ENCODE results near the gene RAB40A. TPM values are rescaled to one million over a fixed set of nuclear protein-coding genes. Genes with fewer than 3 reads are reported as not detected.

The RAB40A gene
- total and polyA plus RNA-seq, 9 of the 15 experiments (the other 6 are each of a cell fraction or from before 2014, with no cell fraction given), result 0.07 to 0.15 (median 0.10) TPM; not detected in 3

DNA sequence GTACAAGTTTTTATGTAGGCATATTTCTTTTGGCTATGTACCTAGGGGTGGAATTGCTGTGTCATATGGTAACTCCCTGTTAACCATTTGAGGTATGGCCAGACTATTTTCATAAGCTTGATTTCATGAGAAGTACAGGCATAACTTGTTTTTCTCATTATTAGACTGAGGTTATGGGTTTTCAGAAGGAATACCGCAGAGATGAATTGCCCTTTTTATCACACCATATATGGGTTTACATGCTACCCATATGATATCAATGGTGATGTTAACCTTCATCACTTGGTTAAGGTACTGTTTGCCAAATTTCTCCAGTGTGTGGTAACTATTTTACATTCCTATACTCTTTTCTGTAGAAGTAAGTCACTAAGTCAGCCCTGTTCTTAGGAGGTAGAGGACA lies 23.5 kb downstream of the RAB40A start:
- CTCF ChIA-PET (ENCODE audit: low intra/inter-chr PET ratio), result no interaction called here

More for the DNA sequence above, 23.5 kb downstream of the RAB40A start:
- Histone ChIP-seq H3K4me1 (replicated peaks in 1 of 2; ENCODE audit: control insufficient read depth in 2 of 2, insufficient read depth in 2 of 2, low read length in 2 of 2) (no peaks in the 10 kb centered on the region), H3K27ac (ENCODE audit: extremely low read depth, low read depth, low read length) (no peak overlapping the region), H3K27me3 (ENCODE audit: control insufficient read depth in 2 of 2, insufficient read depth in 2 of 2, low read length in 2 of 2) (no peaks in the 10 kb centered on the region), H4K20me1 (replicated peaks; ENCODE audit: control insufficient read depth, insufficient read depth, low read length) (no peaks in the 10 kb centered on the region), H3K4me3 (no peak overlapping the region), H3K36me3 (ENCODE audit: control insufficient read depth, insufficient read depth, low read length) (no peaks in the 10 kb centered on the region), H3K9me1 (ENCODE audit: control insufficient read depth, insufficient read depth, low read length) (no peaks in the 10 kb centered on the region), H3K9me3 (replicated peaks; ENCODE audit: control insufficient read depth, insufficient read depth, low read depth, low read length) (no peaks in the 10 kb centered on the region), H3K79me2 (ENCODE audit: control insufficient read depth, insufficient read depth, low read length) (no peaks in the 10 kb centered on the region), H2AFZ (ENCODE audit: low read depth, low read length) (no peak overlapping the region), H3K9ac (ENCODE audit: insufficient read depth in 1 of 2, low read depth in 2 of 2, low read length in 2 of 2) (no peak overlapping the region), H3K4me2 (ENCODE audit: insufficient read depth, low read length) (no peak overlapping the region)
- intact Hi-C loops (cut with micrococcal nuclease) (no loop called here), in situ Hi-C loops (cut with MboI) (no loop called here)
- ATAC-seq (no peak), DNase-seq (ENCODE audit: extremely low read depth in 1 of 4, low spot score in 3 of 4) (no peak), FAIRE-seq (no peak)
- TF ChIP-seq DMBX1 (CRISPR knock-in tag; IDR thresholded peaks at IDR 0.05; ENCODE audit: borderline replicate concordance), result no peak
- TF ChIP-seq BRF2 (IDR thresholded peaks at IDR 0.05; ENCODE audit: borderline replicate concordance, insufficient read depth, insufficient read length), result no peak
- no peak for TF ChIP-seq CBFA2T2 (conservative IDR thresholded peaks at IDR 0.05)
- TF ChIP-seq ZMIZ1 (IDR thresholded peaks at IDR 0.05; ENCODE audit: low read depth in 2 of 2, low read length in 2 of 2), result no peak
- TF ChIP-seq TRIM28 (IDR thresholded peaks at IDR 0.05), result no peak
- no peak for TF ChIP-seq PCBP1 (IDR thresholded peaks at IDR 0.05; ENCODE audit: low read depth, low read length, poor library complexity, severe bottlenecking)
- no peak for TF ChIP-seq NONO (IDR thresholded peaks at IDR 0.05; ENCODE audit: low read depth in 2 of 2, low read length in 1 of 2)
- TF ChIP-seq SNIP1 (IDR thresholded peaks at IDR 0.05; ENCODE audit: low read depth), result no peak
- TF ChIP-seq TCF3 (CRISPR knock-in tag; IDR thresholded peaks at IDR 0.05), result no peak
- TF ChIP-seq NR2F6 (CRISPR knock-in tag; IDR thresholded peaks at IDR 0.05), result no peak
- no peak for TF ChIP-seq NELFE (IDR thresholded peaks at IDR 0.05; ENCODE audit: insufficient read depth, insufficient read length)
- TF ChIP-seq, protein P1, sequence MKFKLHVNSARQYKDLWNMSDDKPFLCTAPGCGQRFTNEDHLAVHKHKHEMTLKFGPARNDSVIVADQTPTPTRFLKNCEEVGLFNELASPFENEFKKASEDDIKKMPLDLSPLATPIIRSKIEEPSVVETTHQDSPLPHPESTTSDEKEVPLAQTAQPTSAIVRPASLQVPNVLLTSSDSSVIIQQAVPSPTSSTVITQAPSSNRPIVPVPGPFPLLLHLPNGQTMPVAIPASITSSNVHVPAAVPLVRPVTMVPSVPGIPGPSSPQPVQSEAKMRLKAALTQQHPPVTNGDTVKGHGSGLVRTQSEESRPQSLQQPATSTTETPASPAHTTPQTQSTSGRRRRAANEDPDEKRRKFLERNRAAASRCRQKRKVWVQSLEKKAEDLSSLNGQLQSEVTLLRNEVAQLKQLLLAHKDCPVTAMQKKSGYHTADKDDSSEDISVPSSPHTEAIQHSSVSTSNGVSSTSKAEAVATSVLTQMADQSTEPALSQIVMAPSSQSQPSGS (CRISPR knock-in tag; IDR thresholded peaks at IDR 0.05), result no peak
- no peak for TF ChIP-seq ZFP1 (CRISPR knock-in tag; IDR thresholded peaks at IDR 0.05)
- TF ChIP-seq KDM5B (IDR thresholded peaks at IDR 0.05; ENCODE audit: insufficient replicate concordance, low read depth, low read length), result no peak
- no TSS peak for BruUV-seq (replicated peaks)
- WGBS (ENCODE audit: insufficient coverage, low coverage, missing lambda C conversion rate), result 0% methylated on average over 1 of the region's 1 CpG
- POLR2A ChIA-PET, result no interaction called here

Data from K562 (cell line).